Liver (tissue), 9 donors: ENCODE measurements around the gene RSRC1. TPM values are rescaled to one million over a fixed set of nuclear protein-coding genes. Genes with fewer than 3 reads are reported as not detected.

Experiments
- DNase-seq: peaks from one replicate; pipeline ENCODE4 v3.0.0-alpha.2; 2017; ENCODE audit warnings: low spot score
- H3K27ac ChIP-seq, 2 donors: one replicate each; pipeline ENCODE4 v1.7.0; 2013; ENCODE audit warnings: inconsistent platforms in 2 of 2, low read length in 2 of 2, control low read depth in 1 of 2, low read depth in 1 of 2, mild to moderate bottlenecking in 1 of 2
- H3K27me3 ChIP-seq, 4 donors: one replicate each; pipeline versions ENCODE4 v1.6.1 to v1.7.0; 2013; ENCODE audit warnings: low read length in 3 of 4, inconsistent platforms in 1 of 4, mild to moderate bottlenecking in 1 of 4, moderate library complexity in 1 of 4; ENCODE audit not compliant: control insufficient read depth in 4 of 4, insufficient read depth in 4 of 4
- H3K36me3 ChIP-seq, 4 donors: one replicate each; pipeline versions ENCODE4 v1.6.1 to v1.7.0; 2013; ENCODE audit warnings: low read length in 3 of 4, mild to moderate bottlenecking in 3 of 4, low read depth in 1 of 4, moderate library complexity in 1 of 4; ENCODE audit not compliant: control insufficient read depth in 4 of 4, insufficient read depth in 3 of 4
- H3K4me1 ChIP-seq, 4 donors: one replicate each; pipeline versions ENCODE4 v1.6.1 to v1.7.0; 2013; ENCODE audit warnings: low read length in 3 of 4, mild to moderate bottlenecking in 3 of 4, moderate library complexity in 1 of 4; ENCODE audit not compliant: control insufficient read depth in 4 of 4, insufficient read depth in 4 of 4
- H3K4me3 ChIP-seq, 3 donors: one replicate each; pipeline versions ENCODE4 v1.6.1 to v1.7.0; 2013; ENCODE audit warnings: low read length in 3 of 3, control low read depth in 1 of 3, low read depth in 1 of 3, mild to moderate bottlenecking in 1 of 3
- H3K9ac ChIP-seq, 2 donors: one replicate each; pipeline ENCODE4 v1.7.0; 2013; ENCODE audit warnings: low read length in 2 of 2, mild to moderate bottlenecking in 2 of 2, moderate library complexity in 2 of 2, control low read depth in 1 of 2, low read depth in 1 of 2
- H3K9me3 ChIP-seq, 4 donors: one replicate each; pipeline versions ENCODE4 v1.6.1 to v1.7.0; 2013; ENCODE audit warnings: low read length in 3 of 4; ENCODE audit not compliant: control insufficient read depth in 4 of 4
- EGR1 ChIP-seq, 2 donors: IDR thresholded peaks; 2 replicates each; pipeline ENCODE4 v1.6.1; 2016 to 2018; ENCODE audit warnings: antibody characterized with exemption in 2 of 2, low read depth in 2 of 2
- FOXA1 ChIP-seq: IDR thresholded peaks from 2 replicates; pipeline ENCODE4 v1.6.1; 2016; ENCODE audit warnings: antibody characterized with exemption
- GABPA ChIP-seq, 2 donors: IDR thresholded peaks in 1 of 2; conservative IDR thresholded peaks in 1 of 2; 2 replicates each; pipeline ENCODE4 v1.6.1; 2016; ENCODE audit warnings: antibody characterized with exemption in 2 of 2, mild to moderate bottlenecking in 1 of 2, moderate library complexity in 1 of 2
- HNF4A ChIP-seq, 2 donors: conservative IDR thresholded peaks; 2 replicates each; pipeline ENCODE4 v1.6.1; 2016; ENCODE audit warnings: antibody characterized with exemption in 2 of 2, mild to moderate bottlenecking in 2 of 2
- HNF4G ChIP-seq: IDR thresholded peaks from 2 replicates; pipeline ENCODE4 v1.6.1; 2016; ENCODE audit warnings: antibody characterized with exemption
- JUND ChIP-seq, 2 donors: IDR thresholded peaks; 2 replicates each; pipeline ENCODE4 v1.6.1; 2016; ENCODE audit warnings: antibody characterized with exemption in 2 of 2
- NR2F2 ChIP-seq: IDR thresholded peaks from 2 replicates; pipeline ENCODE4 v1.6.1; 2016; ENCODE audit warnings: antibody characterized with exemption
- RAD21 ChIP-seq, 2 donors: IDR thresholded peaks; 2 replicates each; pipeline ENCODE4 v1.6.1; 2016; ENCODE audit warnings: antibody characterized with exemption in 2 of 2, mild to moderate bottlenecking in 2 of 2
- RXRA ChIP-seq, 2 donors: IDR thresholded peaks; 2 replicates each; pipeline ENCODE4 v1.6.1; 2017 to 2018; ENCODE audit warnings: antibody characterized with exemption in 2 of 2, mild to moderate bottlenecking in 1 of 2
- SP1 ChIP-seq: IDR thresholded peaks from 2 replicates; pipeline ENCODE4 v1.6.1; 2018; ENCODE audit warnings: antibody characterized with exemption, mild to moderate bottlenecking
- TAF1 ChIP-seq: conservative IDR thresholded peaks from 2 replicates; pipeline ENCODE4 v1.6.1; 2016; ENCODE audit warnings: antibody characterized with exemption, mild to moderate bottlenecking
- YY1 ChIP-seq: IDR thresholded peaks from 2 replicates; pipeline ENCODE4 v1.6.1; 2016; ENCODE audit warnings: antibody characterized with exemption, mild to moderate bottlenecking
- WGBS: extraction: QIAGEN DNeasy Blood & Tissue Kit; methylation state at CpG from one replicate; pipeline ENCODE4 v1.1.7; 2013; 5-methylcytosine and 5-hydroxymethylcytosine counted together
- polyA plus RNA-seq, 2 donors: library from polyadenylated mRNA; stranded (reverse) in 1 of 2; unstranded in 1 of 2; fragments of 200-250 nt in 1 of 2; fragments of >200 nt in 1 of 2; fragmentation: Nextera tagmentation in 1 of 2; extraction: Ambion mirVana in 1 of 2; gene quantifications; one replicate each; pipeline versions ENCODE4 v1.2.1 to v1.2.3, GENCODE V29; 2013 to 2015
- total RNA-seq, 2 donors: library from RNA; depleted of rRNA; stranded (reverse); fragments of >200 nt; gene quantifications; one replicate each; pipeline ENCODE4 v1.2.3, GENCODE V29; 2014
- TF ChIP-seq, protein P1 (sequence below): IDR thresholded peaks from 2 replicates; pipeline ENCODE4 v1.6.1; 2016; ENCODE audit warnings: antibody characterized with exemption
- TF ChIP-seq, protein P2 (sequence below): IDR thresholded peaks from 2 replicates; pipeline ENCODE4 v1.6.1; 2016; ENCODE audit warnings: antibody characterized with exemption
- TF ChIP-seq, protein P3 (sequence below): fragments of 150-350 bp; IDR thresholded peaks from 2 replicates; pipeline ENCODE4 v1.5.1; 2017; ENCODE audit warnings: improper control_type of control experiment, low read depth, low read length; ENCODE audit not compliant: missing input control
- TF ChIP-seq, protein P4 (sequence below): IDR thresholded peaks from 2 replicates; pipeline ENCODE4 v1.6.1; 2016; ENCODE audit warnings: antibody characterized with exemption
- TF ChIP-seq, protein P5 (sequence below): IDR thresholded peaks from 2 replicates; pipeline ENCODE4 v1.6.1; 2016; ENCODE audit warnings: antibody characterized with exemption, mild to moderate bottlenecking
- donor health status: healthy.
- donor health status: healthy.
- donor health status: healthy.
- donor health status: healthy.
- donor health status: healthy.

RSRC1 gene
- total and polyA plus RNA-seq, 4 donors = 7.2 to 30.3 (median 20.7) TPM

DNA sequence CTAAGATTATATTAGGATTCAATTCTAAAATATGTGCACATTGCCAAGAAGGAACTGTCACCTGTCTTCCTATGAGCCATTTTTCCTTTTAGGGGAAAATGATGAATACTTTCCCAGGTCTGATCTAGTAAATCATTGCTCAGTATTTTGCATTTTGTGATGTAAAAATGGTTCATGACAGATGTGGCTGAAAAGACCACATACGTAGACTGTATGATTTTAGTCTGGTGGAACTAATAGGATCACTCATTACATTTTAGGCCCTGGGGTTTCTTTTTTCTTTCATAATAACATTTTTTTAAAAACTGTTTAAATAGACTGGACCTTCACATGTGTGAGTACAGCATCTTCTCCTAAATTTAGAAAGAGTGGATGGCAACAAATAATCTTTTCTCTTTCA is 259.4 kb downstream of the RSRC1 start:
- no peak overlapping the region for H3K9ac ChIP-seq
- WGBS = 96% methylated on average over 1 of the region's 1 CpG
- TF ChIP-seq HNF4G (no peak), RAD21 (IDR thresholded peaks at IDR 0.05) (no peak), EGR1 (IDR thresholded peaks at IDR 0.05; ENCODE audit: low read depth in 2 of 2) (no peak), NR2F2 (no peak), HNF4A (conservative IDR thresholded peaks at IDR 0.05) (no peak), GABPA (IDR thresholded peaks at IDR 0.05 in 1 of 2, conservative IDR thresholded peaks at IDR 0.05 in 1 of 2) (no peak), JUND (IDR thresholded peaks at IDR 0.05) (no peak), YY1 (no peak)
- no peaks in the 10 kb centered on the region for H3K9me3 ChIP-seq
- no peaks in the 10 kb centered on the region for H3K4me1 ChIP-seq
- no peak overlapping the region for H3K4me3 ChIP-seq
- no peaks in the 10 kb centered on the region for H3K27me3 ChIP-seq
- DNase-seq = no peak
- no peaks in the 10 kb centered on the region for H3K36me3 ChIP-seq
- H3K27ac ChIP-seq = no peak overlapping the region

DNA sequence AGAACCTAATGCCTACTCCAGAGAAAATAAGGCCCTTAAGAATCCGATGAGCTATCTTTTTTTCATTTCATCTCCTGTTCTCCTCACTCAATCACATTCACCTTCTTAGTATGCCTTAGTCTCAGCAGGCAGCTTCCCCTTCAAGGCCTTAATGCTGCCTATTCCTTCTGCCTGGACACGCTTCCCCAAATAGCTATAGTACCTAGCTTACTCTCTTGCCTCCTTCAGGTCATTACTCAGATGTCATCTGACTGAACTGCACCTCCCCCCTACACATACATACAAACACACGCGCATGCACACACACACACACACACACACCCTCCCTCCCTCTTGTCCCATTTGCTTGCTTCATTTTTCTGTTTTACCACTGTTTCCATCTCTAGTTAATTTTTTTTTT is 269.6 kb downstream of the RSRC1 start:
- 92% methylated on average over 4 of the region's 4 CpGs for WGBS
- Histone ChIP-seq H3K27me3 (no peaks in the 10 kb centered on the region), H3K4me3 (no peak overlapping the region), H3K9me3 (no peaks in the 10 kb centered on the region), H3K4me1 (no peaks in the 10 kb centered on the region), H3K27ac (no peak overlapping the region), H3K36me3 (no peaks in the 10 kb centered on the region), H3K9ac (no peak overlapping the region)
- TF ChIP-seq NR2F2 (no peak), RXRA (IDR thresholded peaks at IDR 0.05) (no peak), GABPA (IDR thresholded peaks at IDR 0.05 in 1 of 2, conservative IDR thresholded peaks at IDR 0.05 in 1 of 2) (no peak), FOXA1 (no peak), EGR1 (IDR thresholded peaks at IDR 0.05; ENCODE audit: low read depth in 2 of 2) (no peak), TAF1 (no peak), SP1 (no peak), JUND (IDR thresholded peaks at IDR 0.05) (no peak), RAD21 (IDR thresholded peaks at IDR 0.05) (no peak), YY1 (no peak)
- TF ChIP-seq, protein P1, sequence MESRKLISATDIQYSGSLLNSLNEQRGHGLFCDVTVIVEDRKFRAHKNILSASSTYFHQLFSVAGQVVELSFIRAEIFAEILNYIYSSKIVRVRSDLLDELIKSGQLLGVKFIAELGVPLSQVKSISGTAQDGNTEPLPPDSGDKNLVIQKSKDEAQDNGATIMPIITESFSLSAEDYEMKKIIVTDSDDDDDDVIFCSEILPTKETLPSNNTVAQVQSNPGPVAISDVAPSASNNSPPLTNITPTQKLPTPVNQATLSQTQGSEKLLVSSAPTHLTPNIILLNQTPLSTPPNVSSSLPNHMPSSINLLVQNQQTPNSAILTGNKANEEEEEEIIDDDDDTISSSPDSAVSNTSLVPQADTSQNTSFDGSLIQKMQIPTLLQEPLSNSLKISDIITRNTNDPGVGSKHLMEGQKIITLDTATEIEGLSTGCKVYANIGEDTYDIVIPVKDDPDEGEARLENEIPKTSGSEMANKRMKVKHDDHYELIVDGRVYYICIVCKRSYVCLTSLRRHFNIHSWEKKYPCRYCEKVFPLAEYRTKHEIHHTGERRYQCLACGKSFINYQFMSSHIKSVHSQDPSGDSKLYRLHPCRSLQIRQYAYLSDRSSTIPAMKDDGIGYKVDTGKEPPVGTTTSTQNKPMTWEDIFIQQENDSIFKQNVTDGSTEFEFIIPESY = no peak
- TF ChIP-seq, protein P2, sequence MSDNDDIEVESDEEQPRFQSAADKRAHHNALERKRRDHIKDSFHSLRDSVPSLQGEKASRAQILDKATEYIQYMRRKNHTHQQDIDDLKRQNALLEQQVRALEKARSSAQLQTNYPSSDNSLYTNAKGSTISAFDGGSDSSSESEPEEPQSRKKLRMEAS = no peak
- TF ChIP-seq, protein P3, sequence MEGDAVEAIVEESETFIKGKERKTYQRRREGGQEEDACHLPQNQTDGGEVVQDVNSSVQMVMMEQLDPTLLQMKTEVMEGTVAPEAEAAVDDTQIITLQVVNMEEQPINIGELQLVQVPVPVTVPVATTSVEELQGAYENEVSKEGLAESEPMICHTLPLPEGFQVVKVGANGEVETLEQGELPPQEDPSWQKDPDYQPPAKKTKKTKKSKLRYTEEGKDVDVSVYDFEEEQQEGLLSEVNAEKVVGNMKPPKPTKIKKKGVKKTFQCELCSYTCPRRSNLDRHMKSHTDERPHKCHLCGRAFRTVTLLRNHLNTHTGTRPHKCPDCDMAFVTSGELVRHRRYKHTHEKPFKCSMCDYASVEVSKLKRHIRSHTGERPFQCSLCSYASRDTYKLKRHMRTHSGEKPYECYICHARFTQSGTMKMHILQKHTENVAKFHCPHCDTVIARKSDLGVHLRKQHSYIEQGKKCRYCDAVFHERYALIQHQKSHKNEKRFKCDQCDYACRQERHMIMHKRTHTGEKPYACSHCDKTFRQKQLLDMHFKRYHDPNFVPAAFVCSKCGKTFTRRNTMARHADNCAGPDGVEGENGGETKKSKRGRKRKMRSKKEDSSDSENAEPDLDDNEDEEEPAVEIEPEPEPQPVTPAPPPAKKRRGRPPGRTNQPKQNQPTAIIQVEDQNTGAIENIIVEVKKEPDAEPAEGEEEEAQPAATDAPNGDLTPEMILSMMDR = no peak
- TF ChIP-seq, protein P4, sequence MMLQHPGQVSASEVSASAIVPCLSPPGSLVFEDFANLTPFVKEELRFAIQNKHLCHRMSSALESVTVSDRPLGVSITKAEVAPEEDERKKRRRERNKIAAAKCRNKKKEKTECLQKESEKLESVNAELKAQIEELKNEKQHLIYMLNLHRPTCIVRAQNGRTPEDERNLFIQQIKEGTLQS = no peak
- TF ChIP-seq, protein P5, sequence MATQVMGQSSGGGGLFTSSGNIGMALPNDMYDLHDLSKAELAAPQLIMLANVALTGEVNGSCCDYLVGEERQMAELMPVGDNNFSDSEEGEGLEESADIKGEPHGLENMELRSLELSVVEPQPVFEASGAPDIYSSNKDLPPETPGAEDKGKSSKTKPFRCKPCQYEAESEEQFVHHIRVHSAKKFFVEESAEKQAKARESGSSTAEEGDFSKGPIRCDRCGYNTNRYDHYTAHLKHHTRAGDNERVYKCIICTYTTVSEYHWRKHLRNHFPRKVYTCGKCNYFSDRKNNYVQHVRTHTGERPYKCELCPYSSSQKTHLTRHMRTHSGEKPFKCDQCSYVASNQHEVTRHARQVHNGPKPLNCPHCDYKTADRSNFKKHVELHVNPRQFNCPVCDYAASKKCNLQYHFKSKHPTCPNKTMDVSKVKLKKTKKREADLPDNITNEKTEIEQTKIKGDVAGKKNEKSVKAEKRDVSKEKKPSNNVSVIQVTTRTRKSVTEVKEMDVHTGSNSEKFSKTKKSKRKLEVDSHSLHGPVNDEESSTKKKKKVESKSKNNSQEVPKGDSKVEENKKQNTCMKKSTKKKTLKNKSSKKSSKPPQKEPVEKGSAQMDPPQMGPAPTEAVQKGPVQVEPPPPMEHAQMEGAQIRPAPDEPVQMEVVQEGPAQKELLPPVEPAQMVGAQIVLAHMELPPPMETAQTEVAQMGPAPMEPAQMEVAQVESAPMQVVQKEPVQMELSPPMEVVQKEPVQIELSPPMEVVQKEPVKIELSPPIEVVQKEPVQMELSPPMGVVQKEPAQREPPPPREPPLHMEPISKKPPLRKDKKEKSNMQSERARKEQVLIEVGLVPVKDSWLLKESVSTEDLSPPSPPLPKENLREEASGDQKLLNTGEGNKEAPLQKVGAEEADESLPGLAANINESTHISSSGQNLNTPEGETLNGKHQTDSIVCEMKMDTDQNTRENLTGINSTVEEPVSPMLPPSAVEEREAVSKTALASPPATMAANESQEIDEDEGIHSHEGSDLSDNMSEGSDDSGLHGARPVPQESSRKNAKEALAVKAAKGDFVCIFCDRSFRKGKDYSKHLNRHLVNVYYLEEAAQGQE = no peak
- DNase-seq = no peak
